Right lobe of liver (tissue), 4 donors: Measurements from ENCODE around the gene ATP11B.

ENCODE experiments used
- POLR2A ChIP-seq: fragments of 450-650 bp; IDR thresholded peaks from one replicate; pipeline ENCODE4 v1.6.1; 2017; ENCODE audit warnings: antibody characterized with exemption, mild to moderate bottlenecking
- TF ChIP-seq, protein P1 (sequence below), 4 donors: fragments of 200-600 bp in 3 of 4; fragments of 450-650 bp in 1 of 4; IDR thresholded peaks; one replicate each; pipeline versions ENCODE4 v1.5.1 to v1.8.0; 2016 to 2022; ENCODE audit warnings: antibody characterized with exemption in 4 of 4, mild to moderate bottlenecking in 2 of 4
- donor health status: DM: no; HTN: no; CAD: no.
- donor health status: DM: no; HTN: no; CAD: no.
- donor health status: DM: no; HTN: yes; CAD: no.

DNA sequence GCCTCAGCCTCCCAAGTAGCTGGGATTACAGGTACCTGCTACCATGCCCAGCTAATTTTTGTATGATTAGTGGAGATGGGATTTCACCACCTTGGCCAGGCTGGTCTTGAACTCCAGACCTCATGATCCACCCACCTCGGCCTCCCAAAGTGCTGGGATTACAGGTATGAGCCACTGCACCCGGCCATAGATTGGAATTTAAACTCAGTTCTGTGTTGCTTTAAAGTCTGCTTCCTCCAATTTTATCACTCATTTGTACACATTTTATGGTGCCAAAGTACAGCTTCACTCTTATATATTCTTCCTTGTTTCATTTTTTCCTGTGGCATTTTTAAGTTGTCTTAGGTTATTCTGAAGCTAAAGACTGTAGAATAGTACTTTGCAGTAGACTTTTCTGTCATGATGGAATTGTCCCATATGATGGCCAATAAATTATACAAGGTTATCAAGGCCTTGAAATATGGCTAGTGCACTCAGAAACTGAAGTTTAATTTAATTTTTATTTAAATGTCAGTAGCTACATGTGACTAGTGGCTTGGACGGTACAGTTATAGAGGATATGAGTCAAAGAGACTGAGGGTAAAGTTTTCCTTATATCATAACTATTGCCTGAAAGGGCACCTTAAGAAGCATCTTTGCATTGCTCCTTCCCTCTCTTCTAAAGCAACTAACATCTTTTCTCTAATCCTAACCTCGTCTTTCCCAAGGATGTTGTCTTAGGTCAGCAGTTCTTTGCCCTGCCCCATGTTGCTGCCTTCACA lies 28.1 kb downstream of the ATP11B start:
- TF ChIP-seq, protein P1, sequence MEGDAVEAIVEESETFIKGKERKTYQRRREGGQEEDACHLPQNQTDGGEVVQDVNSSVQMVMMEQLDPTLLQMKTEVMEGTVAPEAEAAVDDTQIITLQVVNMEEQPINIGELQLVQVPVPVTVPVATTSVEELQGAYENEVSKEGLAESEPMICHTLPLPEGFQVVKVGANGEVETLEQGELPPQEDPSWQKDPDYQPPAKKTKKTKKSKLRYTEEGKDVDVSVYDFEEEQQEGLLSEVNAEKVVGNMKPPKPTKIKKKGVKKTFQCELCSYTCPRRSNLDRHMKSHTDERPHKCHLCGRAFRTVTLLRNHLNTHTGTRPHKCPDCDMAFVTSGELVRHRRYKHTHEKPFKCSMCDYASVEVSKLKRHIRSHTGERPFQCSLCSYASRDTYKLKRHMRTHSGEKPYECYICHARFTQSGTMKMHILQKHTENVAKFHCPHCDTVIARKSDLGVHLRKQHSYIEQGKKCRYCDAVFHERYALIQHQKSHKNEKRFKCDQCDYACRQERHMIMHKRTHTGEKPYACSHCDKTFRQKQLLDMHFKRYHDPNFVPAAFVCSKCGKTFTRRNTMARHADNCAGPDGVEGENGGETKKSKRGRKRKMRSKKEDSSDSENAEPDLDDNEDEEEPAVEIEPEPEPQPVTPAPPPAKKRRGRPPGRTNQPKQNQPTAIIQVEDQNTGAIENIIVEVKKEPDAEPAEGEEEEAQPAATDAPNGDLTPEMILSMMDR (IDR thresholded peaks at IDR 0.05), result no peak
- TF ChIP-seq POLR2A, result no peak
